IMR-90 (cell line): ENCODE results near the gene PRKCG. TPM values are rescaled to one million over a fixed set of nuclear protein-coding genes. Genes with fewer than 3 reads are reported as not detected.

Experiments
- ATAC-seq: fragments of 200-7000 bp; cut with Tn5 transposase; 2 replicates; pipeline ENCODE4 v1.9.1; 2020; ENCODE audit warnings: low read depth, mild to moderate bottlenecking, moderate library complexity
- BruUV-seq: library from RNA; stranded (reverse); fragments of 400-500 nt; replicated peaks from 2 replicates; lab custom pipeline; 2021; lab: Mats Ljungman, UMichigan
- CTCF ChIA-PET: fragments of 300-600 bp; formaldehyde crosslinking; extraction: SDS; loops from one replicate; lab custom pipeline; 2021; ENCODE audit warnings: antibody characterized with exemption; lab: Yijun Ruan, JAX
- POLR2A ChIA-PET: fragments of 300-600 bp; sonication (Branson Sonifier 250); formaldehyde crosslinking; loops from one replicate; lab custom pipeline; 2022; ENCODE audit warnings: antibody characterized with exemption; ENCODE audit not compliant: unreplicated experiment; lab: Charles Lee
- DNase-seq: peaks from one replicate; pipeline ENCODE4 v3.0.0; 2013
- H2AFZ ChIP-seq: replicated peaks from 2 replicates; pipeline ENCODE3; 2013; ENCODE audit warnings: low read length, mild to moderate bottlenecking; ENCODE audit not compliant: poor library complexity
- H2AK5ac ChIP-seq: 2 replicates; pipeline ENCODE4 v1.6.1; 2013; ENCODE audit warnings: low read depth, low read length, inconsistent platforms
- H2AK9ac ChIP-seq: replicated peaks from 2 replicates; pipeline ENCODE3; 2013; ENCODE audit warnings: mild to moderate bottlenecking, low read depth, low read length, moderate library complexity; ENCODE audit not compliant: poor library complexity
- H2BK120ac ChIP-seq: 2 replicates; pipeline ENCODE4 v1.6.1; 2013; ENCODE audit warnings: low read depth, low read length, inconsistent platforms
- H2BK15ac ChIP-seq: 3 replicates; pipeline ENCODE4 v1.6.1; 2013; ENCODE audit warnings: low read depth, low read length, inconsistent platforms
- H2BK20ac ChIP-seq: 2 replicates; pipeline ENCODE4 v1.6.1; 2013; ENCODE audit warnings: low read depth, mild to moderate bottlenecking, inconsistent platforms, low read length, moderate library complexity
- H2BK5ac ChIP-seq: 2 replicates; pipeline ENCODE4 v1.6.1; 2013; ENCODE audit warnings: mild to moderate bottlenecking, low read depth, low read length, inconsistent platforms; ENCODE audit not compliant: poor library complexity, severe bottlenecking
- H3K14ac ChIP-seq: replicated peaks from 2 replicates; pipeline ENCODE4 v1.6.1; 2013; ENCODE audit warnings: low read depth, low read length, inconsistent platforms
- H3K18ac ChIP-seq: 2 replicates; pipeline ENCODE4 v1.6.1; 2013; ENCODE audit warnings: low read depth, low read length, control low read depth
- H3K23ac ChIP-seq: 2 replicates; pipeline ENCODE4 v1.6.1; 2013; ENCODE audit warnings: low read depth, low read length, inconsistent platforms
- H3K27ac ChIP-seq: 2 replicates; pipeline ENCODE4 v1.5.1; 2013; ENCODE audit warnings: mild to moderate bottlenecking, control low read depth, low read length; ENCODE audit not compliant: insufficient read depth
- H3K27me3 ChIP-seq: 2 replicates; pipeline ENCODE4 v1.6.1; 2013; ENCODE audit warnings: low read length; ENCODE audit not compliant: control insufficient read depth, insufficient read depth
- H3K36me3 ChIP-seq: 2 replicates; pipeline ENCODE4 v1.6.1; 2013; ENCODE audit warnings: low read length, mixed read lengths; ENCODE audit not compliant: control insufficient read depth, insufficient read depth
- H3K4ac ChIP-seq: 2 replicates; pipeline ENCODE4 v1.6.1; 2013; ENCODE audit warnings: low read depth, low read length, inconsistent platforms
- H3K4me1 ChIP-seq: 2 replicates; pipeline ENCODE4 v1.6.1; 2013; ENCODE audit warnings: low read length, mixed read lengths; ENCODE audit not compliant: control insufficient read depth, insufficient read depth
- H3K4me2 ChIP-seq: 2 replicates; pipeline ENCODE4 v1.6.1; 2013; ENCODE audit warnings: low read depth, mild to moderate bottlenecking, control low read depth, low read length, moderate library complexity
- H3K4me3 ChIP-seq: 2 replicates; pipeline ENCODE4 v1.5.1; 2013; ENCODE audit warnings: low read depth, mild to moderate bottlenecking, control low read depth, low read length, moderate library complexity; ENCODE audit not compliant: insufficient read depth
- H3K56ac ChIP-seq: 2 replicates; pipeline ENCODE4 v1.6.1; 2013; ENCODE audit warnings: low read length, inconsistent platforms; ENCODE audit not compliant: insufficient read depth; ENCODE audit errors: extremely low read depth
- H3K79me1 ChIP-seq, 2 experiments: 2 replicates each; pipeline ENCODE4 v1.6.1; 2013; ENCODE audit warnings: low read length in 2 of 2, inconsistent platforms in 1 of 2, low read depth in 1 of 2
- H3K9ac ChIP-seq: 2 replicates; pipeline ENCODE4 v1.6.1; 2013; ENCODE audit warnings: low read depth, low read length, control low read depth
- H3K9me1 ChIP-seq: 2 replicates; pipeline ENCODE4 v1.6.1; 2013; ENCODE audit warnings: low read length, inconsistent platforms; ENCODE audit not compliant: insufficient read depth
- H3K9me3 ChIP-seq: 2 replicates; pipeline ENCODE4 v1.6.1; 2013; ENCODE audit warnings: low read length; ENCODE audit not compliant: control insufficient read depth, insufficient read depth
- H4K20me1 ChIP-seq: 2 replicates; pipeline ENCODE4 v1.6.1; 2013; ENCODE audit warnings: low read length, inconsistent platforms; ENCODE audit not compliant: insufficient read depth
- H4K5ac ChIP-seq: 2 replicates; pipeline ENCODE4 v1.6.1; 2013; ENCODE audit warnings: mild to moderate bottlenecking, low read depth, low read length, control low read depth
- H4K8ac ChIP-seq, 2 experiments: 2 replicates each; pipeline ENCODE4 v1.6.1; 2013; ENCODE audit warnings: low read depth in 2 of 2, low read length in 2 of 2, control low read depth in 1 of 2, inconsistent platforms in 1 of 2
- H4K91ac ChIP-seq: 2 replicates; pipeline ENCODE4 v1.6.1; 2013; ENCODE audit warnings: low read depth, low read length, inconsistent platforms; ENCODE audit not compliant: insufficient read depth
- BHLHE40 ChIP-seq: fragments of 150-350 bp; IDR thresholded peaks from 2 replicates; pipeline ENCODE4 v1.6.1; 2016; ENCODE audit warnings: mild to moderate bottlenecking, low read depth, low read length
- CEBPB ChIP-seq: IDR thresholded peaks from 2 replicates; pipeline ENCODE4 v1.6.1; 2012; ENCODE audit warnings: low read depth, low read length, improper control_type of control experiment
- CTCF ChIP-seq: conservative IDR thresholded peaks from 2 replicates; pipeline ENCODE4 v1.5.1; 2012; ENCODE audit warnings: mild to moderate bottlenecking, low read depth, low read length, improper control_type of control experiment
- FOS ChIP-seq: fragments of 150-350 bp; IDR thresholded peaks from 2 replicates; pipeline ENCODE4 v1.6.1; 2016; ENCODE audit warnings: low read depth, low read length
- MAFK ChIP-seq: IDR thresholded peaks from 2 replicates; pipeline ENCODE4 v1.6.1; 2012; ENCODE audit warnings: low read depth, low read length, improper control_type of control experiment
- MXI1 ChIP-seq: IDR thresholded peaks from 2 replicates; pipeline ENCODE4 v1.6.1; 2012; ENCODE audit warnings: low read depth, mild to moderate bottlenecking, low read length, moderate library complexity, borderline replicate concordance
- NFE2L2 ChIP-seq: fragments of 150-350 bp; IDR thresholded peaks from 2 replicates; pipeline ENCODE4 v1.6.1; 2016; ENCODE audit warnings: low read depth, mild to moderate bottlenecking, low read length
- USF2 ChIP-seq: fragments of 150-350 bp; IDR thresholded peaks from 2 replicates; pipeline ENCODE4 v1.6.1; 2017; ENCODE audit warnings: mild to moderate bottlenecking, antibody characterized with exemption, low read length, low read depth
- WGBS, 2 experiments: methylation state at CpG; one replicate each; pipeline versions ENCODE4 v1.1.5 to v1.1.7; 2013; ENCODE audit warnings: missing lambda C conversion rate in 2 of 2; ENCODE audit not compliant: insufficient read length in 1 of 2; ENCODE audit errors: extremely low coverage in 2 of 2; 5-methylcytosine and 5-hydroxymethylcytosine counted together
- dilution Hi-C: fragments of 300-500 bp; cut with HindIII; formaldehyde crosslinking; loops from one replicate; pipeline ENCODE4 v1.14.3; 2018; ENCODE audit warnings: low sequenced_read_pairs; ENCODE audit not compliant: unreplicated experiment
- in situ Hi-C: fragments of 300-500 bp; cut with MboI; formaldehyde crosslinking; loops from 3 replicates; pipeline ENCODE4 v1.14.3; 2019; ENCODE audit warnings: low sequenced_read_pairs, inconsistent platforms, mixed read lengths
- intact Hi-C: fragments of 100-400 bp; cut with micrococcal nuclease; formaldehyde crosslinking; loops from 2 replicates; pipeline ENCODE4 v1.10.0; 2022
- polyA plus RNA-seq, 3 experiments: library from polyadenylated mRNA; depleted of rRNA; stranded (reverse); fragments of >200 nt; gene quantifications; 2 replicates each; pipeline ENCODE4 v1.2.3, GENCODE V29; 2012; ENCODE audit warnings: low replicate concordance in 1 of 3
- total RNA-seq: library from RNA; depleted of rRNA; stranded (reverse); fragments of >200 nt; gene quantifications from 2 replicates; pipeline ENCODE4 v1.2.3, GENCODE V29; 2012

PRKCG gene
- total and polyA plus RNA-seq, 2 of the 4 experiments (the other 2 are of a cell fraction) = not detected

- no TSS peak for BruUV-seq
- Histone ChIP-seq H3K18ac (no peak overlapping the region), H3K36me3 (no peaks in the 10 kb centered on the region), H3K9ac (no peak overlapping the region), H4K8ac (no peak overlapping the region), H2BK120ac (no peak overlapping the region), H2AK5ac (no peak overlapping the region), H3K79me1 (no peaks in the 10 kb centered on the region), H3K56ac (no peak overlapping the region), H2BK5ac (no peak overlapping the region), H3K4me2 (no peak overlapping the region), H2BK15ac (no peak overlapping the region), H3K4me3 (no peak overlapping the region), H4K5ac (no peak overlapping the region), H4K20me1 (no peaks in the 10 kb centered on the region), H3K27ac (no peak overlapping the region), H3K14ac (no peak overlapping the region), H2BK20ac (no peak overlapping the region), H3K9me3 (no peaks in the 10 kb centered on the region), H2AFZ (no peak overlapping the region), H3K4me1 (no peaks in the 10 kb centered on the region), H2AK9ac (no peak overlapping the region), H3K27me3 (peaks cover 49% of the 10 kb centered on the region), H3K4ac (no peak overlapping the region), H4K91ac (no peak overlapping the region), H3K23ac (no peak overlapping the region), H3K9me1 (no peaks in the 10 kb centered on the region)
- dilution Hi-C loops (no loop called here), intact Hi-C loops (no loop called here), in situ Hi-C loops (loop anchor here (10.0 kb wide), 1 partner anchor 140 kb away; no protein-coding TSS in a partner anchor)
- DNase-seq (no peak), ATAC-seq (no peak)
- ChIA-PET POLR2A (interaction anchor here (0.6 kb wide), 1 partner anchor 57 kb away, joined by 4 read pairs; no protein-coding TSS in a partner anchor), CTCF (no interaction called here)
- WGBS, 2 experiments = no CpG with 5 or more reads among the region's 10 CpGs
- TF ChIP-seq MAFK (no peak), CEBPB (no peak), MXI1 (no peak), NFE2L2 (no peak), BHLHE40 (no peak), FOS (no peak), CTCF (no peak), USF2 (no peak)
Observed at GRCh38 chr19:53885036-53885435, 3.0 kb downstream of the PRKCG start.
